ENCODE results near the gene MDC1.
"Not testable (repeated sequence)": the region's sequence is repeated elsewhere in the genome, so short reads cannot be mapped to it uniquely, and the experiment has no call there.

Gene MDC1

DNA sequence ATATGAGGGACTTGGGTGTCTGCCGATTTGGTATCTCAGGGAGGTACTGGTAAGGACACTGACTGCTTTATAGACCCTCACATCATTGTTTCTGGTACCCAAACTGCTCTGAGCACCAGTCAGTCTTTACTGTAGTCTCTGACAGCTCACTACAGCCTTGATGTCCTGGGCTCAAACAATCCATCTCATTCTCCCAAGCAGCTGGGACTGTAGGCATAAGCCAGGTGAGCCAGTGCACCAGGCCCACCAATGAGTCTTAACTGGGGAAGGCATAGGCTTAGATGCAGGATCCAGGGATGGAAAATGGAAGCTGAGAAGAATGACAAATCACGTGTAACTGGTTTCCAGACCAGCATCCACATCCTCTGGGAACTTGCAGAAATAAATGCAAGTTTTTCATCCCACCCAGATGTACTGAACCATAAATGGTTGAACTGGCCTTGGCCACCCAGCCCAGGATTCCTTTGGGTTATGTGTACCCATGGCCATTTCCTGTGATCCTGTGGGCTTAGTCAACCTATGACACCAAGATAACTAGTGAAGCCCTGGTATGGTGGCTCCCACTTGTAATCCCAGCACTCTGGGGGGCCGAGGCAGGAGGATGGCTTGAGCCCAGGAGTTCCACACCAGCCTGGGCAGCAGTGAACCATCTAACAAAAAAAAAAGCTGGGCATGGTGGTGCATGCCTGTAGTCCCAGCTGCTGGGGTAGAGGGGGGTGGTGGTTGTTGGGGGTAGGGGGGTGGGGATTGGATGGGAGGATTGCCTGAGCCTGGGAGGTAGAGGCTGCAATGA, 8.8 kb upstream of the MDC1 start:
- DNase-seq (ENCODE audit: low read depth in 3 of 3, low spot score in 1 of 3) = no peak

DNA sequence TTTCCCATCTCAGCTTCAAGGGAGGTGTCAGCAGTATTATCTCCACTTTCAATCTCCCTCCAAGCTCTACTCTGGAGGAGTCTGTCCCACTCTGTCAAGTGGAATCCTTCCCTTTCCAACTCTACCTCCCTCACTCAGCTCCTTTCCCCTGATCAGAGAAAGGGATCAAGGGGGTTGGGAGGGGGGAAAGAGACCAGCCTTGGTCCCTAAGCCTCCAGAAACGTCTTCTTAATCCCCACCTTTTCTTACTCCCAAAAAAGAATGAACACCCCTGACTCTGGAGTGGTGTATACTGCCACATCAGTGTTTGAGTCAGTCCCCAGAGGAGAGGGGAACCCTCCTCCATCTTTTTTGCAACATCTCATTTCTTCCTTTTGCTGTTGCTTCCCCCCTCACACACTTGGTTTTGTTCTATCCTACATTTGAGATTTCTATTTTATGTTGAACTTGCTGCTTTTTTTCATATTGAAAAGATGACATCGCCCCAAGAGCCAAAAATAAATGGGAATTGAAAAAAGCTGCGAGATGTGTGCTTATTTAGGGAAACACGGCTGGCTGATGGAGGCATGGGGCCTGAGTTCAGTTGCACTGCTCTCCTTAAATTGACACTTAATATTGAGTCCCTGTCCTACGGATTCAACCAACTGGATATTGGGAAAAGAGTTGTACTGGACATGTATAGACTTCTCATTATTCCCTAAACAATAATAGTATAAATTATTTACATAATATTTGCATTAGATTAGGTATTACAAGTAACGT, 8.0 kb upstream of the MDC1 start:
- no peak for DNase-seq (ENCODE audit: low read depth in 3 of 3, low spot score in 1 of 3)

DNA sequence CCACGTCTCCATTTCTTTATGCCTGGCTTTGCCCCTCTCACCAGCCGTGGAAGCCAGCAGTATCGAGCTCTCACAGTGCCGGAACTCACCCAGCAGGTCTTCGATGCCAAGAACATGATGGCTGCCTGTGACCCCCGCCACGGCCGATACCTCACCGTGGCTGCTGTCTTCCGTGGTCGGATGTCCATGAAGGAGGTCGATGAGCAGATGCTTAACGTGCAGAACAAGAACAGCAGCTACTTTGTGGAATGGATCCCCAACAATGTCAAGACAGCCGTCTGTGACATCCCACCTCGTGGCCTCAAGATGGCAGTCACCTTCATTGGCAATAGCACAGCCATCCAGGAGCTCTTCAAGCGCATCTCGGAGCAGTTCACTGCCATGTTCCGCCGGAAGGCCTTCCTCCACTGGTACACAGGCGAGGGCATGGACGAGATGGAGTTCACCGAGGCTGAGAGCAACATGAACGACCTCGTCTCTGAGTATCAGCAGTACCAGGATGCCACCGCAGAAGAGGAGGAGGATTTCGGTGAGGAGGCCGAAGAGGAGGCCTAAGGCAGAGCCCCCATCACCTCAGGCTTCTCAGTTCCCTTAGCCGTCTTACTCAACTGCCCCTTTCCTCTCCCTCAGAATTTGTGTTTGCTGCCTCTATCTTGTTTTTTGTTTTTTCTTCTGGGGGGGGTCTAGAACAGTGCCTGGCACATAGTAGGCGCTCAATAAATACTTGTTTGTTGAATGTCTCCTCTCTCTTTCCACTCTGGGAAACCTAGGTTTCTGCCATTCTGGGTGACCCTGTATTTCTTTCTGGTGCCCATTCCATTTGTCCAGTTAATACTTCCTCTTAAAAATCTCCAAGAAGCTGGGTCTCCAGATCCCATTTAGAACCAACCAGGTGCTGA, 7.0 kb upstream of the MDC1 start:
- DNase-seq (ENCODE audit: low read depth in 3 of 3, low spot score in 1 of 3) = not testable (repeated sequence)

DNA sequence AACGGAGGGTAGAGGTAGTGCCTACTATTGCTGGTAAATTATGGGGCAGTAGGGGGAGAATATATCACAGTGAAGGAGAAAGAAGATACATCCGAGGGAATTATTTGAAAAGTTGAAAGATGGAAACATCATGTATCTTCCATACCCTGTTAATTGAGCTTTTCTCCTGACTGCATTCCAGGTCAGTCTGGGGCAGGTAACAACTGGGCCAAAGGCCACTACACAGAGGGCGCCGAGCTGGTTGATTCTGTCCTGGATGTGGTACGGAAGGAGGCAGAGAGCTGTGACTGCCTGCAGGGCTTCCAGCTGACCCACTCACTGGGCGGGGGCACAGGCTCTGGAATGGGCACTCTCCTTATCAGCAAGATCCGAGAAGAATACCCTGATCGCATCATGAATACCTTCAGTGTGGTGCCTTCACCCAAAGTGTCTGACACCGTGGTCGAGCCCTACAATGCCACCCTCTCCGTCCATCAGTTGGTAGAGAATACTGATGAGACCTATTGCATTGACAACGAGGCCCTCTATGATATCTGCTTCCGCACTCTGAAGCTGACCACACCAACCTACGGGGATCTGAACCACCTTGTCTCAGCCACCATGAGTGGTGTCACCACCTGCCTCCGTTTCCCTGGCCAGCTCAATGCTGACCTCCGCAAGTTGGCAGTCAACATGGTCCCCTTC, 6.2 kb upstream of the MDC1 start:
- DNase-seq (ENCODE audit: low read depth in 3 of 3, low spot score in 1 of 3) = not testable (repeated sequence)

DNA sequence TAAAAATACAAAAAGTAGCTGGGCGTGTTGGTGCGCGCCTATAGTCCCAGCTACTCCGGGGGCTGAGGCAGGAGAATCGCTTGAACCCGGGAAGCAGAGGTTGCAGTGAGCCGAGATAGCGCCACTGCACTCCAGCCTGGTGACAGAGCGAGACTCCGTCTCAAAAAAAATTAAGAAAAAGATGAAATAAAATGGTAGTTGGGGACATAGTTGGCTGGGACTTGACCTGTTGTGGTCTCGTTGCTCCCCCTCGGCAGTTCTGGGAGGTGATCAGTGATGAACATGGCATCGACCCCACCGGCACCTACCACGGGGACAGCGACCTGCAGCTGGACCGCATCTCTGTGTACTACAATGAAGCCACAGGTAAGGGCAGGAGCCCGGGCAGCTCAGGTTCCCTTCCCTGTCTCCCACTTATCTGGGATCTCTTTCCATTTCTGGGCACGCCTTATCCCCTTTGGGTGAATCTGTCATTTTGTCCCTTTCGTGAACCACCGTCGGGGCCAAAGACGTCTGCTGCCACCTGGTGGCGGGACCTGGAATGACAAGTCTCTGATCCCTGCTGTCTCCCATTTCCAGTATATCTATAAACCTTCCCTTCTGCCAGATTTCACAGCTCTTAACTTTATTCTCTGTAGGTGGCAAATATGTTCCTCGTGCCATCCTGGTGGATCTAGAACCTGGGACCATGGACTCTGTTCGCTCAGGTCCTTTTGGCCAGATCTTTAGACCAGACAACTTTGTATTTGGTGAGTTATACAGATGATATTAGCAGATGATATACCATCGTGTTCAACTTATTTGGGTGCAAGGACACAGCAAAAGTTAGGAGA, 5.4 kb upstream of the MDC1 start:
- DNase-seq (ENCODE audit: low read depth in 3 of 3, low spot score in 1 of 3) = peak; percentile 55 to 85 (median 76)

DNA sequence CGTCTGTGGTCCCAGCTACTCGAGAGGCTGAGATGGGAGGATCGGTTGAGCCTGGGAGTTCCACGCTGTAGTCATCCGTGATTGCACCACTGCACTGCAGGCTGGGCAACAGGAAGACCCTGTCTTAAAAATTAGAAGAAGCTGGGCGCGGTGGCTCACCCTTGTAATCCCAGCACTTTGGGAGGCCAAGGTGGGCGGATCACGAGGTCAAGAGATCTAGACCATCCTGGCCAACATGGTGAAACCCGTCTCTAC, 4.9 kb upstream of the MDC1 start:
- not testable (repeated sequence) for DNase-seq (ENCODE audit: low read depth in 3 of 3, low spot score in 1 of 3)

DNA sequence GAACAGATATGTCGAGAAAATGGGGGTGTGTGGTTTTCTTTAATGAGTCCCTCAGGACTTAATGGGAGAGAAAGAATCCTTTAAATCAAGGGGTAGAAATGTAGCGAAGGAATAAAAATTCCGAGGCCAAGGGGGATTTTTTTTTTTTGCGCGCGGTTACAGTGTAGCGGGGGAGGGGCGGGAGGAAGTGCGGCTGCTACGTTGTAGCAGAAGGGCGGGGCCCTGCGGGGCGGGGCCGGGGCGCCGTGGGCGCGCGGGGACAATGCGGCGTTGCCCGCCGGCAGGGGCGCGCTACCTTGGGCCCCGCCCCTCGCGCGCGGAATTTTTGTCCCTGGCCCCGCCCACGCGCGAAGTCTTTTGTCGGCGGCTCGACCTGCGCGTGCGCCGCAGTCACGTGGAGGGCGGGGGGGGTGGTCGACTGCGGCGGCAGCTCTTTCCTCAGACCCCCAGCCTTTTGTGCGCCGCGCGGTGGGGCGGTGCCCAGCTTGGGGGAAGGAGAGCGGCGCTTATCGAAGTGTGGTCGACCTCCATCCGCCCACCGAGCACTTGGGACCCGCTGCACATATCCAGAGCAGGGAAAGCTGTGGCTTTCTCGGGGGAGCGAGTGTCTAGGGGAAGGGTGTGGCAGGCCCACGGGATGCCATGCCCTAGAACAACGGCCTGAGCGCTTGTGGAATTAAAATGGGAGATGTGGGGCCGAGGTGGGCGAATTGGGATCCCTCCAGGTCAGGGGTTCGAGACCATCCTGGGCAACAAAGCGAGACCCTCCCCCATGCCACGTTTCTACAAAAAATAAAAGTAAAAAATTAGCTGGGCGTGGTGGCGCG, 4.3 kb upstream of the MDC1 start:
- DNase-seq (ENCODE audit: low read depth in 3 of 3, low spot score in 1 of 3) = peak; percentile 90 to 98 (median 96)

DNA sequence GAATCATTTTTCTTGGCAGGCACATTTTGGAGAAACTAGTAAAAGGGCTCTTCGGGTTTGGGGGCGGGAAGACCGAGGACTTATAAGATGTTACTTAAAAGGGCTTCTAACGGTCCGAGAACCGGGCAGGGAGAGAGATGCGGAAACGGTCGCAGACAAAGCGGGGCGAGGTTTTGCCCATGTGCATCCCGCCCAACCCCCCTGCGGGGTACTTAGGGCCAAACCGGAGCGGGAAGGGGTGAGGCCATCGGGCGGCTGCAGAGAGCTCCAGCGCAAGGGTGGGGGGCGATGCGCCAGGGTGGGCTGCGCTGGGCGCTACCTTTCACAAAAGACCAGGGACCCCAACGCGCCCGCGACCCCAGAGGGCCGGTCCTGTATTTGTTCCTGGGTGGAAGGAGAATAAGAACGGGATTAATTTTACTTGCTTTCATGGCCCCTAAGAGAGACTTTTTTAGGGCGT, 3.7 kb upstream of the MDC1 start:
- peak in 1 of 3 donors; percentile 52 for DNase-seq (ENCODE audit: low read depth in 3 of 3, low spot score in 1 of 3)

DNA sequence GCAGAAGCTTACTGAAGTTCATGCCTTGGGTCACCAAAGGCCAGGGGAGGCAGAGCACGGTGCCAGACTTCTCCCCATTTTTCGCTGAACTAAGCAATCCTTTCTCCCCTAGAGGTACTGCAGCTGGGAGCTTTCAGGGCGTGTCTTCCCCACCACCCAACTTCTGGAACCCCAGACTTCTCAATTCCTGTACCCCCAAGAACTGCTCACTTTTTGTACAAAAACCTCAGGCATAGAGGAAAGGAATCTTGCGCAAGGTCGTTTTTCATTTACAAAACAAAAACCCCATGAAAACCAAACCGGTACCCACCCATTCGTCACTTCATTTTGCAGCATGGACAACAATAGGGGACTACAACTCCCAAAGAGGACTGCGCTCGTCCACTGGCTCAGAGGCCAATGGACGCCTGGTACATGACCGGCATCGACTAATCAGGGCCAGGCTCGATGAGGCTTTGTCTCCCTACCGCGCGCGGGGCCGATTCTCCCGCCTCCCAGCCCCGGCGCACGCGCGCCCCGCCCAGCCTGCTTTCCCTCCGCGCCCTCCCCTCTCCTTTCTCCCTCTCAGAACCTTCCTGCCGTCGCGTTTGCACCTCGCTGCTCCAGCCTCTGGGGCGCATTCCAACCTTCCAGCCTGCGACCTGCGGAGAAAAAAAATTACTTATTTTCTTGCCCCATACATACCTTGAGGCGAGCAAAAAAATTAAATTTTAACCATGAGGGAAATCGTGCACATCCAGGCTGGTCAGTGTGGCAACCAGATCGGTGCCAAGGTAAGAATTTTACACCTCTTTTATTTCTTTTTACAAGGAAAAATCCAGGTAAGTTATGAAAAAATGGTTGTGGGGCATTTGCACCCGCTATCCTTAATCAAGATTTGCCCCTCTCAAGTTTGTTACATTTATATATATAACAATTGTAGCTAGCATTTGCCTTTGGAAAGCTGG, 3.0 kb upstream of the MDC1 start, which contains the start of gene TUBB:
TUBB (plus strand) TSS at position 562 of the 947 bp plus-strand sequence; CDS start at position 717, 155 bp downstream.
- DNase-seq (ENCODE audit: low read depth in 3 of 3, low spot score in 1 of 3) = peak; percentile 85 to 90 (median 87)

DNA sequence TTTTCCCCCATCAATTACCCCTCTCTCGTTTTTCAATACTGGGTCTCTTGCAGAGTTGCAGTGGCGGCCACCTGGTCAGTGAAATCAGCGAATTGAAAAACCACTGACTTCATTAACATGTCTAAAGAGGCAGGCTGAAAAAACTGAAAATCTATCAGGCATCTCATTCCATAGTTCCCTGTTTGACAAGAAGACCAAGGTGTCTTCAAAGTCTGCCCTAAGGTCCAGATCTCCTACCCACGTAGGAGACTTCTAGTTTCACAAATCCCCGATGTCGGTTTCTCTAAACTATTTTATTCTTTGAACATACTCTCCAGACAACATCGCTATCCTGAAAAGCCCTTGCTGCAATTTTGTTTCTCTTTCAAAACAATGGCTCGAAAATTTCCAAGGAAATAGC, 2.3 kb upstream of the MDC1 start:
- DNase-seq (ENCODE audit: low read depth in 3 of 3, low spot score in 1 of 3) = no peak

DNA sequence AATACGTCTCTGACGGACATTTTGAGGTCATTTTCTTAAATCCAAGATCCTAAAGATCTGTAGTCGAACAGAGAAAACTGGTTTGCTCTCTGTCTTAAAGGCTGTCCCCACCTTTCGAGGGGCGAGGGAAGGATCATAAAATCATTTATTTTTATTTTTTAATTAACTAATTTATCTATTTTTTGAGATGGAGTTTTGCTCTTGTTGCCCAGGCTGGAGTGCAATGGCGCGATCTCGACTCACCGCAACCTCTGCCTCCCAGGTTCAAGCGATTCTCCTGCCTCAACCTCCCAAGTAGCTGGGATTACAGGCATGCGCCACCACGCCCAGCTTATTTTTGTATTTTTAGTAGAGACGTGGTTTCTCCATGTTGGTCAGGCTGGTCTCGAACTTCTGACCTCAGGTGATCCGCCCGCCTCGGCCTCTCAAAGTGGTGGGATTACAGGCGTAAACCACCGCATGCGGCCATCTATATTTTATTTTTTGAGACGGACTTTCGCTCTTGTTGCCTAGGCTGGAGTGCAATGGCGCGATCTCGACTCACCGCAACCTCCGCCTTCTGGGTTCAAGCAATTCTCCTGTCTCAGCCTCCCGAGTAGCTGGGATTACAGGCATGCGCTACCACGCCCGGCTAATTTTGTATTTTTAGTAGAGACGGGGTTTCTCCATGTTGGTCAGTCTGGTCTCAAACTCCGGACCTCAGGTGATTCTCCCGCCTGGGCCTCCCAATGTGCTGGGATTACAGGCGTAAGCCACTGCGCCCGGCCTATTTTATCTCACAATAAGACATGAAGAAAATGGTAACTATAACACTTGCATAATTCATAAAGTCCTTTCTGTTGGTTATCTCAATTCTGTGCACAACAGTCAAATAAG, 1.0 kb upstream of the MDC1 start:
- DNase-seq (ENCODE audit: low read depth in 3 of 3, low spot score in 1 of 3) = not testable (repeated sequence)

DNA sequence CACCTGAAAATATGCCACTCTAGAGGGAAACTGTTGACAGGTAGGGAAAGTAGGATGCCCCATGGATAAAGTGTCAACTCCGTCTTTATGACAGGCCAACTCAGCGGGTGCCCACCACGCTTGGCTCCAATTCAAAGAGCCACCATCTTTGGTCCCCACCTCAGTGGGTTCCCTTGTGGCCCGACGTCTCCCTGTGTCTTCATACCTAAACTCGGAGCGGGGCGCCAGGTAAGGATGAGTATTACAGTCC, 277 bp downstream of the MDC1 start:
- DNase-seq (ENCODE audit: low read depth in 3 of 3, low spot score in 1 of 3) = no peak

DNA sequence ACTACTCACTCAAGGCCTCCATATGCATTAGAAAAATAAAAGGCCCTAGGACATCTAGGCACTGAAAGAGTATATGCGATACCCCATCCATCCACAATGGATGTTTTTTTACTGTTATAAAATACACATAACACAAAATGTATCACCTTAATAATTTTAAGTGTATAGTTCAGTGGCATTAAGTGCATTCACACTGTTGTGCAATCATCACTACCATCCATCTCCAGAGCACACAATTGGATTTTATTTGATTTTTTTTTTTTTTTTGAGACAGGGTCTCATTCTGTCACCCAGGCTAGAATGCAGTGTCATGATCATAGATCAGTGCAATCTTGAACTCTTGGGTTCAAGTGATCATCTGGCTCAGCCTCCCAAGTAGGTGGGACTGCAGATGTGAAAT, 2.8 kb downstream of the MDC1 start:
- no peak for DNase-seq (ENCODE audit: low read depth in 3 of 3, low spot score in 1 of 3)

DNA sequence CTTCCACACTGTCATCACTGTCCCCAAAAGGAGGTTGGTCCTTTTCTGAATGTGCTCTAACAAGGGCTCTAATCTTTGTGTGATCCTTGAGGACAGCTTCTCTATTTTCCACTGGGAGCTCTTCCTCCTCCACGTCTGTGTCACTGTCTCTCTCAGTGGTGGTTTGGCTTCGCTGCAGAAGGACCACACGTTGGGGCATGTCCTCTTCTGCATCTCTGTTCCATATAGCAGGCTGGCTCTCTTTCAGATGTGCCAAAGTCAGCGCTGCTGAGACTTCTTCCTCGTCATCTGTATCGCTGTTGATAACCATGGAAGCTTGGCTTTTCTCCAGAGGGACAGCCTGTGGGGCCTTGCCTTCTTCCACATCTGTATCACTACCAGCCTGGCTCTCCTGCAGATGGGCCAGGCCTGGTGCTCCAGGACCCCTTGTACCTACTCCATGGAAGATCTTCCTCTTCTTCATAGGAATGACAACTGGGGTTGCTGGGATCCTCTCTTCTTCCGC, 4.6 kb downstream of the MDC1 start:
- no peak for DNase-seq (ENCODE audit: low read depth in 3 of 3, low spot score in 1 of 3)

DNA sequence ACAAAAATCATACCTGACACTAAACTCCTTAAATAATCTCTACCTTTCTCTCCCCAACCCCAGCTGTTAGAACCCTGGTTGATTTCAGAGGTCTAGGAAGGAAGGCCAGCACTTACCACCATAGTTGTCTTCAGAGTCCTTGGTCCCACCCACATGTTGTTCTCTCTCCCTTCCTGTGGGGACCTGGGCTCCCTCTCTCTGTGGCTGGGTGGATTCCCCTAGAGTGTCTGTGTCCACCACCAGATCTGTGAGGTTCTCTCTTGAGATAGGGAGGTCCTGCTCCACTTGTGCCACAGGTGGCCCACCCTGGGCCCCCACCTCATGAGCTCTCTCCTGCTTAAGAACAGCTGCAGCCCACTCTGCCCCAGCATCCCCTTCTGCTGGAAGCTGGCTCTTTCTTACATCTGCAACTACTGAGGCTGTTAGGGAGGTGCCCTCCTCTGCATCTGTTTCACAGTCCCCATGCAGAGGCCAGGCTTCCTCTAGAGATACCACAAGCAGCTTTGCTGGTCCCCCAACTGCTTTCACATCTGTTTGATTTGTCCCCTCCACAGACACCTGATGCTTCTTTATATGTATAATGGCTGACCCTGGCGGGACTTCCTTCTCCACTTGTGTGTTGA, 5.2 kb downstream of the MDC1 start:
- no peak for DNase-seq (ENCODE audit: low read depth in 3 of 3, low spot score in 1 of 3)

DNA sequence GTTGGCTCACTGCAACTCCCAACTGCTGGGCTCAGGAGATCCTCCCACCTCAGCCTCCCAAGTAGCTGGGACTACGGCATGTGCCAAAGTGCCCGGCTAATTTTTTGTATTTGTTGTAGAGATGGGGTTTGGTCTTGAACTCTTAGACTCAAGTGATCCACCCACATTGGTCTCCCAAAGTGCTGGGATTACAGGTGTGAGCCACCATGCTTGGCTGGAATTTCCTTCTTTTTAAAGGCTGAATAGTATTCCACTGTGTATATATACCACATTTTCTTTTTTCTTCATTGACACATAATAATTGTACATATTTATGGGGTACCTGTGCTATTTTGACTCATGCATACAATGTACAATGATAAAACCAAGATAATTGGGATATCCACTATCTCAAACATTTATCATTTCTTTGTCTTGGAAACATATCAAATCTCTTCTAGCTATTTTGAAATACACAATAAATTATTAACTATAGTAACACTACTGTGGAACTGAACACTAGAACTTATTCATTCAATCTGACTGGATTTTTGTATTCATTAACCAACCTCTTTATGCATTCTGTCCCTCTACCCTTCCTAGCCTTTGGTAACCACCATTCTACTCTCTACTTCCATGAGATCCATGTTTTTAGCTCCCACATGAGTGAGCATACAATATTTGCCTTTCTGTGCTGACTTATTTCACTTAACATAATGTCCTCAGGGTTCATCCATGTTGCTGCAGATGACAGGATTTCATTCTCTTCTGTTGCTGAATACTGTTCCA, 7.8 kb downstream of the MDC1 start:
- DNase-seq (ENCODE audit: low read depth in 3 of 3, low spot score in 1 of 3) = no peak

All from stimulated activated CD4-positive, alpha-beta T cell treated with anti-CD3 and anti-CD28 coated beads, TNF-alpha, amount 100 ng/mL, for 1 hour (primary cell).